GM18867 (cell line): ENCODE measurements around the gene ZNF174.

Source experiments
- ATAC-seq: cut with Tn5 transposase; IDR thresholded peaks from one replicate; pipeline ENCODE4 v1.9.1; 2021; ENCODE audit warnings: mild to moderate bottlenecking, moderate library complexity; ENCODE audit not compliant: unreplicated experiment

ZNF174 gene

DNA sequence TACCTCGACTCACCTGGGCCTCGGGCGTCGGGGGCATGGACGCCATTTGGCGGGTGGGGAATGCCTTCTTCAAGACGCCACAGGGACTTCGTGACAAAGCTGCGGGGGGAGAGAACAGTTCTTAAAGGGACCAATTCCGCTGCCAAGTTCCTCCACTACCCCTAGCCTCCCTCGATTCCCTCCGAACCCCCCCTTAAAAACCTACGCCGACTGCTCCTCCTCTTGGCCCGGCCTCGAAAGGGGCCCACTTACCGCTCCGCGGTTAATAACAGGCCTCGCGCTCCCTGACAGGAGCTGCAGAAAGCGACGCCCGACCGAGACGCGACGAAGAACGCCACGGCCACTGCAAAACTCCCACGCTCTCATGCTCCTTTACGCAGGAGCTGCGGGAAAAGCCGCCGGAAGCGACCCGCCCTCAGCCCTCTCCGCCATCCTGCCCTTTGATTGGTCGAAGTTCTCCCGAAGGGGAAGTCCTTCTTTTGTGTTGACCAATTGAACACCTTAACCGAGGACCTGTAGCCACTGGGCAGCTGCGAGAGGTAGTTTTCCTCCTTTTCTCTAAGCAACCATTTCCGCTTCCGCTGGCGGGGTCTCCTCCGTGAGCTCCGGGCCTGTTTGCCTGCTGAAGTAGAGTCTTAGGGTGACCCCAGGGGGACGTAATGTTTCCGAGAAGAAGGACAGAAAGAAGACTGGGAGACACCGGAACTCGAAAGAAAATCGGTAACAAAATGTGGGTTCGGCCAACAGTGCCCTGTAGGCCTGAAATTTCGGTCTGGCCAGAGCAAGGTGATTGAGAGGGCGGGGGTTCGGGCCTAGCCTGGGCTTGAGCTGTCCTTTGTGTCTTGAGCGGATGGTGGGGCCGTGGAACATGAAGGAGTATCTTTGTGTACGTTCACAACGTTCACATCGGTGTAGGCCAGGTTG, 42.4 kb downstream of the ZNF174 start, which contains the start of the genes NAA60 and ZNF597:
Gene NAA60, plus strand, starts transcription at position 573 of the 924 bp plus-strand sequence. CDS start 32,548 bp downstream, outside the sequence.
Gene ZNF597, minus strand, starts transcription at position 397 of the 924 bp plus-strand sequence. Its CDS starts 351 bp downstream, at position 46.
- peak; percentile 96 for ATAC-seq

DNA sequence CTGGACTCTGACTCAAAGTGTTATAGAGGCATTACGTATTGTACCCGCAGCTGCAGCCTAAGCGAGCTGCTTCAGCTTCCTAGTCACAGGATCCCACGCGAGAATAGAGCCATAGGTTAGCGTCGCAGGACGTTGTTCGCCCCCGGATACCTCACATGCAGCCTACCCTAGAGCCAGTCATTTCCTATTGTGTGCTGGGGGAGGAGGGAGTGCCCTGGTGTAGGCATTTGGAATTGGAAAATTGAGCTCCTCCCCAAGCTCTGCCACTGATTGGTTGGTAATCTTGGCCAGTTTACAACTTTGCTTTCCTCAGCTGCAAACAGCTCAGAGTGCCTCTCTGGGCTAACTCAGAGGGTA, 43.0 kb downstream of the ZNF174 start:
- no peak for ATAC-seq

DNA sequence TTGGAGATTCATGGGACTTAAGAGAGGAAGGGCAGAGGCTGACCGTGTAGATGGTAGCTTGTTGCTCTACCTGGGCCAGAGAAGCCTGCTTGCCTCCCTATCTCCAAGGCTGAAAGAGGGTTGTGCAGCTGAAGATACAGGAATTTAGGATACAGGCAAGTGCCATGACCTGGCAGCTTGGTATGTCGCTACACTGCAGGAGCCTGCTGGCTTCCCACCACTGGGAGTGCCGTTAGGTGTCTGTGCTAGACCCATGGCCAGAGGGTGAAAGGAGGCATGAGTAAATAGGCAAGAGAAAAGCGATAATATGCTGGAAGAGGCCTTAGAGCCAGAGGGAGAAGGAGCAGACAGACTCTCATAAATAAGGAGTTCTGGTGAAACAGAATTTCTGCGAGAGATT, 53.1 kb downstream of the ZNF174 start:
- ATAC-seq: no peak

GRCh38 chr16:3454631-3455147, 53.7 kb downstream of the ZNF174 start:
- ATAC-seq: no peak

DNA sequence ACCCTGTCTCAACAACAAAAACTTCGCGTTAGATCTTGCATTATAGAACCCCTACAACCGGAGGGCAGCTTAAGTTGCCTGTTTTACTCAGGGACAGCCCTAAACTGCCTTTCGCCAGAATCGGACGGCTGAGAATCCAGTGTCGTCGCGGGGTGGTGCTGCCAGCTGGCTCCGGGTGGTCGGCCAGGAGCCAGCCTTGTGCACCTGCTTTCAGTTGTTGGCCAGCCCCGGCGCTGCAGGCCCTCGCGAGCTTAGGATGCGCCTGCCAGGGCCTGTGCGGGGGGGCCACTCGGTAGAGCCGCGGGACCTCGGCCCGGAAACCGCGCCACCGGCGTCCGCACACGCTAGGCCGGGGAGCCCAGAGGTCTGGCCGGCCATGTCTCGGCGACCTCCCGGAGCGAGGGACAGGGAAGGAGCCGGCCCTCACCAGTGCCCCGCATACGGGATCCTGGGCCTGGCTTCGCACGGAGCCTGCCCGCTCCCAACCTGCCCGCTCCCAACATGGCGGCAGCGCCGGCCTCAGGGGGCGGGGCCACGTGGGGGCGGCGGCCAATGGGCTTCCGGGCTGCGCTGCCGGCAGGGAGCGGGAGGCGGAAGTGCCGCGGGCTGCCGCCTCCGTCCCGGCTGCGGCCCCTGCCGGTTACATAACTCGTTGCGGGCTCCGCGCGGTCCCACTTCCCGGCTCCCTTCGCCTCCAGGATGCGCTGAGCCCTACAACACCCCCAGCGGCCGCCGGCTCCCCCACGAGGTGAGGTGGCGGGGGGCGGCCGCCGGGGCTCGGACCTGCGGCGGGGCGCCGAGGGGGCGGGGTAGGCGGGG, 56.6 kb downstream of the ZNF174 start:
- peak; percentile 79 for ATAC-seq

DNA sequence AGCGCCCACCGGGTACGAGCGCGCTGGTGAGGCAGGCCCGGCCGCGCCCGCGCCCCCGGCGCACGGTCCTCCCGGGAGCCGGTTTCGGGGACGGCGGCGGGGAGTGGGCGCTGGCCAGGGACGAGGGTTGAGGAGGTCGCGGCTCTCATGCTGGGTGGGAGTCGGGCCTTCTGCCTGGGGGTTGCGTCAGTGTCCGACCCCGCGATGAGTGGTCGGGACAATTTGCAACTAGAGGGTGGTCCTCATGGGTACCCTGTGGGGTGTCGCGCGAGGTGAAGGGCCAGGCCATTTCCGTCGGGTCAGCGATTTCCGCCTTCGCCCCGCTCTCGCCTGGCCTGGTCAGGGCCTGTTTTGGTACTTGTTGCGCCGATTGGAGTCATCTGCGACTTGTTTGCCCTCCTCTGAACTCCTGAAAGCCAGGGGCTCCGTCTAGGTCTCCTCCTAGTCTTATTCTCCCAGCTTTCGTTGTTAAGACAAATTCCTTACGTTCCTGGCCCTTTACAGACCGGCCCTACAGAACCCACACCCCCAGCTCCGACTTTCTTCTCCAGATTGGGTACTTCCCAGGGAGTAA, 57.4 kb downstream of the ZNF174 start:
- no peak for ATAC-seq

DNA sequence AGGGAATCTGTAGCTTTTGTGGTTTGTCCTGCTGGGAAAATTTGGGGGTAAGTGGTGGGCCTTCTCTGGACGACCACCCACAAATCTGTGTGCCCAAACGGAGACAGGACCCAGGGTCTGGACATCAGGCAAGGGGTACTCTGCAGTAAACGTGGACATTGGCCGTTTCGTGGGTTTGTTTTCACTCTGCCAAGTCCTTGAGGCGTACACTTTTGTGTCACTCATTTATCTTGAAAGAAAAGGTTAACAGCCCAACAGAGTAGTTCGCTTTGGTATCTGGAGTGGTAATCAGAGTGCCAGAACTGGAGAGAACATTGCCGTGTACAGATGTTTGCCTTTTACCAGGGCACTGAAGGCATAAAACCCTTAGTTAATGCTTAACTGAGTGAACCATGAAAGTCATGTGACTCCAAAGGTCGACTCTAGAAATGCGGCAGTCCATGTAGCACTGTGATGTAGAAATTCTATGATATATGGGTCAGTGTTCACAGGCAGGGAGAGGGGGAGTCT, 57.9 kb downstream of the ZNF174 start:
- ATAC-seq: no peak
